Stimulated activated CD4-positive, alpha-beta T cell treated with anti-CD3 and anti-CD28 coated beads, Interleukin-12 subunit alpha, Interleukin-12 subunit beta, amount 100 ng/mL, for 24 hours (primary cell): Measurements from ENCODE around the gene PHYKPL.

Experiments used
- DNase-seq, 2 experiments: peaks; one replicate each; pipeline ENCODE4 v3.0.0-alpha.2; 2020; ENCODE audit warnings: low read depth in 2 of 2

The PHYKPL gene

GRCh38 chr5:178223828-178224335 is 8.7 kb downstream of the PHYKPL start:
- no peak for DNase-seq

- no peak for DNase-seq
These were observed 9.3 kb downstream of the PHYKPL start for GRCh38 chr5:178223196-178223773.

DNA sequence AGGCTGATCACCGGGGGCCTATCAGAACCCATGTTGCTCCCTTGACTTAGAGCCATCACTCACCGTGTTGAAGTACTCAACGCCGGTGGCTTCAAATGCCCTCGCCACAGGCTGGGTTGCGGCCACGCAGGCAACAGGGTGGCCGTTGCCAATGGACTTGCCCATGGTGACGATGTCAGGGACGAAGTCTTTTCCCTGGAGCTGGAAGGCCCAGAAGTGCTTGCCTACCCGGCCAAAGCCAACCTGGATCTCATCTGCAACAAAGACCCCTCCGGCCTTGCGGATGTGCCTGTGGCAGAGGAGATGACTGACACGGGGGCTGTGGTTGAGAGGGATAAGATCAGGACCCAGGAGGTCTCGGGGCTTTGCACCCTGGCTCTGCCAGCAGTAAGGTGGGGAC is 10.3 kb downstream of the PHYKPL start:
- DNase-seq = no peak

DNA sequence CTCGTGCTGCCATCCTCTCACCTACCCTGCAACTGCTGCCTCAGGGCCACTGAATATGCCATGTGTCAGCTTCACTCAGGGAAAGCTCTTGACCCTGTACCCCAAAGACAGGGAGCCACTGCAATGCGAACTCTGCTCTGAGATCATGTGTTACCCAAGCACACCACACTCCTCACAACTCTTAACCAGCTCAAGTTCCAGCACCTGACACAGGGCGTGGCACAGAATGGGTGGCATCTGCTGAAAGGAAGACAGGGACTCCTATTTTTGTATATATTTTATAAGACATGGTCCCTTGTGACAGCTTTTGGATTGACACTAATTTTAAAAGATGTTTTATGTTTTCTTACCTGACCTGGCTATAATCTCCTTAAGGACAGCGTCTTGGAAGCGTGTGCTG is 10.7 kb downstream of the PHYKPL start:
- DNase-seq = no peak

DNA sequence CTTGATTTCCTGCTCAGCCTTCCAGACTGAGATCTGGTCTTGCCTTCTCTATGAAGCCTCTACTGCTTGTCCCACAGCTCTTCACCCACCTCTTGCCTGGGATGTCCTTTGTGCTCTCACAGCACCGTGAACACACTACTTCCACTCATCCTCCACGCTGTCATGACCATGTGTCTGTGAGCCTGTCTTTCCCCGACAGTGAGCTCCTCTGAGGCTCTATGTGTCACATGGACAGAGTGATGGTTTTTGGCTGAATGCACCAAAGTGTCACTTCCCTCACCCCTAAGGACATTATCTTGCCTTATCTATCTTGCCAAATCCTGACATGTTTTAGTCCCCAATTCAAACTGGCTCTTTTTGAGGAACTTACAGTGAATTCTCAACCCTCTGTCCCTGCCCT is 11.3 kb downstream of the PHYKPL start:
- no peak for DNase-seq

- DNase-seq = no peak
These were observed 13.8 kb downstream of the PHYKPL start for GRCh38 chr5:178218827-178219226.

DNA sequence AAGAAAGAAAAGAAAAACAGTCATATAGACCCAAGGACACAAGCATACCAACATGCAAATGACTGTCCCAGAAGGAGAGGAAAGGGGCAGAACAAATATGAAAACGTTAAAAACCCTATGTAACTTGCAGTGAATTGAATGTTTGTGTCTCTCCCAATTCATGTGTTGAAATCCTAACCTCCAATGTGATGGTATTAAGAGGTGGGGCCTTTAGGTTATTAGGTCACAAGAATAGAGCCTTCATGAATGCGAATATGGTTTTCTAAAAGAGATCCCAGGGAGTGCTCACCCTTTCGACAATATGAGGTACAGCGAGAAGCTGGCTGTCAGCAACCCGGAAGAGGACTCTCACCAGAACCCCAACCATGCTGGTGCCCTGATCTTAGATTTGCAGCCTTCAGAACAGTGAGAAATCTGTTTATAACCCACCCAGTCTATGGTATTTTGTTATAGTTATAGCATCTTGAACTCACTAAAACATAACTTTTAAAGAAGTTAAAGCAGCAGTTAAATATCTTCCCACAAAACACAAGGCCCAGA is 14.3 kb downstream of the PHYKPL start:
- DNase-seq = no peak

DNA sequence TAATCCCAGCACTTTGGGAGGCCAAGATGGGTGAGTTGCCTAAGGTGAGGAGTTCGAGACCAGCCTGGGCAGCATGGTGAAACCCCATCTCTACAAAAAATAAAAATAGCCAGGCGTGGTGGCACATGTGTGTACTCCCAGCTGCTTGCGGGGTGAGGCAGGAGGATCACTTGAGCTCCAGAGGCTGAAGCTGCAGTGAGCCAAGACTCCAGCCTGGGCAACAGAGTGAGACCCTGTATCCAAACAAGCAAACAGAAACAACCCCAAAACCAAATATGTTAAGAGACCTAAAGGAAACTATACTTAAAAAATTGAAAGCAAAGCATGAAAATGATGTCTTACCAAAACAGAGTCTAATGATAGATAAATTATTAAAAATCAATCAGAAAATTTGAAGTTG is 15.8 kb downstream of the PHYKPL start:
- DNase-seq = no peak

DNA sequence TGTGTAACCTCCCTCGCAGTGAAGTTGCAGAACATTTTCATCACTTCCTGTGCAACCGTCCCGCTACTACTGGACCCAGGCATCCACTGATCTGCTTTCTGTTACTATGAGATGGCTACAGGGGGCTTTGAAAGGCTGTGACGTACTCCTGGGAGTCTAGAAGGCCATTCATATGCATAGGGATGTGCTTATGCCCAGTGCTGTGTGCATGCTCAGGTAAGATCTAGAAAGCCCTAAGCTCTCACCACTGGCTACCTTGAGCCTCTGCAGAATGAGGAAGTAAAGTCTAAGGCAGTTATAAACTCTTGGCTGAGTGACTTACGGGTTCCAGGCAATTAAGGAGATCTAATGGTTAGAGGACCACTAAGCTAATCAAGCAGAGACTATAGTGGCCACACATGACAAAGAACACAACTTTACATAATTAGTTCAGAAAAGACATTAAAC is 16.5 kb downstream of the PHYKPL start:
- no peak for DNase-seq

DNA sequence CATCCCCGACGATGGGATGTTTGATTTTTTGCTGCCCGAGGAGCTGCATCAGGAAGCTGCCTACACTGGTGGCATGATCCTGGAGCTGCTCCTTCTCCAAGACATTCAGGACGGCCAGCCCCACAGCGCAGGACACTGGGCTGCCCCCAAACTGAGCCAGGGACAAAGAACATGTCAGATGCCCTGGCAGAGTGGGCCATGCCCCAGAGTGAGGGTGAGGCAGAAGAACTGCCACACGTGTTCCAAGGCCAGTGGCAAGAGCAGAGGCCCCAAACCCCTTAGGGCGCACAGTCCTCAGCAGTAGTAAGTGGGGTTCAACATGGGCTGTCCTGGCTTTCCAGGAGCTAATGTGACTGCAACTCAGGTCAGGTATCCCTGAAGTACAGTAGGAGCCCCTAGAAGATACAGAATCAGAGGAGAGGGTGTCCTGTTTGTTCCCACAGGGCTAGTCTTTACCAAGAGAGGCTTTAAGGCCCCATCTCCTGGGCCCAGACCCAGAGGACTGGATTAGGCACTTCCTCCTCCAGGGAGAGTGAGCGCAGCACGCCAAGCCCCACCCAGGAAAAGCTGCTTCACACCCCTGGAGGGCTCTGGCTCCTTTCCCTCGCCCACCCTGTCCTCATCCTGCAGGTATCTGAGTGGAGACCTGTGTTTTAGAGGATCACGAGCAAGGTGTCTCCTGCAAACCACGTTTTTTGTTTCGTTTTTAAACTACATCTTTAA is 17.2 kb downstream of the PHYKPL start:
- no peak for DNase-seq

DNA sequence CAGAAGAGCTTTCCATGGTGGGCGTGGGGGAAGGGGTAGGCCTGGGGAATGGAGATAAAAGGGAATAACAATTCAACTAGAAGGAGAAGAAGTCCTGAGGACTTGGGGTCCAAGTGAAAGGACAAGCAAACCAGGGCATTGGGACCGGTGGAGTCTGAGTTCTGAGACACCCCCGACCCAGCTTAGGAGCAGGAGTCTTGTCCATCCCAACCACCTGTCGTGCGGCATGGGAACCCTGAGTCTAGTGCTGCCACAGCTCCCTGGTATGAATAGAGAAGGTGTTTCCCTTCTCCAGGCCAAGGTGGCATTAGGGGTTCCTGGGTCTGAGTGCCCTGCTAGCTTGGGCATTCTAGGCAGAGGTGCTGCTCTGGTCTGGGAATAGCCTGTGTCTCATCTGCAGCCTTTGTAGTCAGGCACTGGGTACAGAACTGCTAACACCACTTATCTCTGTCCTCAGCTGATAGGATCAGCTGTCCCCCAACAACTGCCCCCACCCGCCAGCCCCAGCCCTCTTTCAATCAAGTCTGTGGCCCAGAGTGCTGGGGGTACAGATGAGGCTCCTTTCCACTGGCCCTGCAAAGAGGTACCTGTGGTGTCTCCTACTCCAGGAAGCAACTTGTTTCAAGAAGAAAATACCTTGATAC is 18.3 kb downstream of the PHYKPL start:
- no peak for DNase-seq

GRCh38 chr5:178213748-178214151 is 18.9 kb downstream of the PHYKPL start:
- no peak for DNase-seq

DNA sequence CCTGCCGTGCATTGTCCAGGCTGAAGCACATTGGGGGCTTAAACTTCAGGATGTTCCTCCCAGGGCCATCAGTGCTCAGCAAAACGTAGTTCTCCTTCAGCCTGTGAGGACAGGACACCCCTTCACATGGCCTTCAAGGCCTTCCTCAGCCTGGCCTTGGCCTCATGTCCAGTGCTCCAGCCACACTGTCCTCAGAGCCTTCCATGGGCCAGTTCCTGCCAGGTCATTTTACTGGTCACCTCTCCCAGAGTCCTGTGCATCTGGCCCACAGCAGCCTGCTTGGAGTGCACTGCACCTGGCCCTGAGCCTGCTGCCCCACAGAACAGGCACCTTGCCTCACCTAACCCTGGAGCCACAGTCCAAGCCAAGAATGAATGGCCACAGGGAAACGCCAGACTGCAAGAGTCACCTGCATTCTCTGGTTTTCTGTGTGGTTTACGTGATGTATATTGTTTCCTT is 19.6 kb downstream of the PHYKPL start:
- no peak for DNase-seq

DNA sequence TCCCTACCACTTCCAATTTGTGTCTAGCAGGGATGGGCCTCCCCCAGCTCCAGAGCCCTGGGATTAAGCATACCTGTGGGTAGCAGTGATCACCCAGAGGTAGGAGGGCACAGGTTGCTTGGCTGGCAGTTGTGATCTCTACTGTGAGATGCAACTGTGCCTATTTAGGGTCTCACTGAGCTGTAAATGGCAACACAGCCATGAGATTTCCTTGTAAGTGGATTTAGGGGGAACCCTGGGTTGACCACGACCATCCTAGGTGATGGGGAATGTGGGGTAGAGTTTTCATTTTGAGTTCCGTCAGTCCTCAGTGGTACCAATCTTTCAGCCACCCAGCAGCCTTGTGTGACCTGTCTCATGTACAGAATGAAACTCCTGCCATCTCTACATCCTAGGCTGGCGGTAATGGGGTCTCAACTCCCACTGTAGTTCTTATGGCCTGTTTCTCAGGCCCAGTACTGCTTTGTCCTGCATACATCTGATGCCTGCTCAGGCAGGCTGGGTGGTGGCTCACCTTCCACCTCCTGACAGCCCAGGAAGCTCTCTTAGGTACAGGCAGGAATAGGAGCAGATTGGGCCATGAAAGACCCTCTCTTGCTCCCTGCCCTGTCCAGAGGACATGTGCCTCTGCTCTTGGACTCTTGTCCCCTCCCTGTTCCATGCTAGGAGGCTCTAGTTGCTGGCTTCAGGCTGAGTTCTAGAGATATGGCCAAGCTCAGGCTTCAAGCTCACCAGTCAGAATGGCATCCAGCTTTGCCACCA is 20.2 kb downstream of the PHYKPL start:
- DNase-seq = no peak

GRCh38 chr5:178211095-178212048 is 21.2 kb downstream of the PHYKPL start:
- DNase-seq = no peak

- no peak for DNase-seq
These were observed 21.9 kb downstream of the PHYKPL start for GRCh38 chr5:178210686-178211085.

DNA sequence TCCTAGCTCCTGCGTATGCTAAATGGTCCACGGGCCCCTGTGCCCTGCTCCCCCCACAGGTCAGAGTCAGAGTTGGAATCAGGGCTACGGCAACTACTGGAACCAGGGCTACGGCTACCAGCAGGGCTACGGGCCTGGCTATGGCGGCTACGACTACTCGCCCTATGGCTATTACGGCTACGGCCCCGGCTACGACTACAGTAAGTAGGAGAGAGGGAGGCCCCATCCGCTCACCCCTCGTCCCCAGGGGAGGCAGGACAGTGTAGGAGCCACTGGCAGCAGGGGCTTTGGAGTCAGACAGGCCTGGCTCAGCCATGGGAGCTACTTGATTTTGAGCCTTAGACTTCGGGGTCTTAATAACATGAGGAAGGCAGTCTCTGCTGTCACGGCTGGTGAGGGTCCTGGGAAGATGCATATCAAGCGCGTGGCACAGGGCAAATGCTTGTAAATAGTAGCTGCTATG is 22.5 kb downstream of the PHYKPL start:
- no peak for DNase-seq

GRCh38 chr5:178209334-178210072 is 23.1 kb downstream of the PHYKPL start:
- no peak for DNase-seq

- DNase-seq = no peak
These were observed 23.9 kb downstream of the PHYKPL start for GRCh38 chr5:178208540-178209227.
